HCT116 (cell line): ENCODE measurements around the gene FOXO3. TPM values are rescaled to one million over a fixed set of nuclear protein-coding genes. Genes with fewer than 3 reads are reported as not detected.

ENCODE experiments used
- ATAC-seq: fragments of 200-7000 bp; cut with Tn5 transposase; 2 replicates; pipeline ENCODE4 v1.9.1; 2020; ENCODE audit warnings: mild to moderate bottlenecking, moderate library complexity
- BruUV-seq: library from RNA; stranded (reverse); fragments of 400-500 nt; replicated peaks from 2 replicates; lab custom pipeline; 2021; lab: Mats Ljungman, UMichigan
- CTCF ChIA-PET: fragments of 300-600 bp; sonication (Branson Sonifier 250); formaldehyde crosslinking; loops from one replicate; lab custom pipeline; 2021; ENCODE audit warnings: antibody characterized with exemption; lab: Charles Lee
- POLR2A ChIA-PET: fragments of 300-600, 350-600 bp; sonication (Branson Sonifier 250); formaldehyde crosslinking; loops from one replicate; lab custom pipeline; 2021; ENCODE audit warnings: antibody characterized with exemption; lab: Charles Lee
- RAD21 ChIA-PET, 2 experiments: fragments of 300-600 bp; sonication (Branson Sonifier 250); formaldehyde crosslinking; loops; one replicate each; lab custom pipeline; 2023; ENCODE audit warnings: low total read pairs in 2 of 2; ENCODE audit not compliant: uncharacterized antibody in 2 of 2, unreplicated experiment in 2 of 2, low non-redundant PET in 1 of 2; lab: Charles Lee
- DNase-seq: peaks from one replicate; pipeline ENCODE4 v3.0.0-alpha.2; 2010; ENCODE audit warnings: low read depth, low spot score
- H2AFZ ChIP-seq: fragments of 200-600 bp; shearing (Covaris generic), sonication (generic); 2 replicates; pipeline ENCODE4 v1.6.1; 2017; ENCODE audit warnings: low read depth, mixed run types, mixed read lengths, antibody characterized with exemption, low read length; ENCODE audit not compliant: poor library complexity, severe bottlenecking
- H3K27ac ChIP-seq: 2 replicates; pipeline ENCODE4 v1.5.1; 2012; ENCODE audit warnings: low read depth, low read length
- H3K27me3 ChIP-seq: fragments of 200-600 bp; sonication (generic); 2 replicates; pipeline ENCODE4 v1.6.1; 2016; ENCODE audit warnings: mixed run types, low read length, mixed read lengths; ENCODE audit not compliant: insufficient read depth
- H3K36me3 ChIP-seq, 2 experiments: fragments of 200-500 bp in 1 of 2; fragments of 200-600 bp in 1 of 2; sonication (Bioruptor generic) in 1 of 2; sonication (generic) in 1 of 2; 2 replicates each; pipeline versions ENCODE4 v1.5.1 to v1.6.1; 2014 to 2016; ENCODE audit warnings: low read length in 2 of 2, inconsistent platforms in 1 of 2, mixed read lengths in 1 of 2, mixed run types in 1 of 2; ENCODE audit not compliant: insufficient read depth in 2 of 2, control insufficient read depth in 1 of 2
- H3K4me1 ChIP-seq, 2 experiments: fragments of 200-600 bp in 1 of 2; sonication (generic) in 1 of 2; 2 replicates each; pipeline versions ENCODE4 v1.5.1 to v1.6.1; 2012 to 2017; ENCODE audit warnings: low read length in 2 of 2, inconsistent platforms in 1 of 2, mild to moderate bottlenecking in 1 of 2, mixed read lengths in 1 of 2, mixed run types in 1 of 2, moderate library complexity in 1 of 2; ENCODE audit not compliant: insufficient read depth in 2 of 2, control insufficient read depth in 1 of 2
- H3K4me2 ChIP-seq: fragments of 200-600 bp; sonication (generic); 2 replicates; pipeline ENCODE4 v1.6.1; 2017; ENCODE audit warnings: mixed run types, low read length, mixed read lengths
- H3K4me3 ChIP-seq, 2 experiments: fragments of 200-600 bp in 1 of 2; sonication (generic) in 1 of 2; replicated peaks in 1 of 2; 2 replicates each; pipeline ENCODE4 v1.5.1; 2011 to 2016; ENCODE audit warnings: low read length in 2 of 2, control low read depth in 1 of 2, low read depth in 1 of 2, mild to moderate bottlenecking in 1 of 2, mixed read lengths in 1 of 2, mixed run types in 1 of 2
- H3K79me2 ChIP-seq: fragments of 200-600 bp; sonication (generic); 2 replicates; pipeline ENCODE4 v1.6.1; 2017; ENCODE audit warnings: mild to moderate bottlenecking, mixed run types, low read length, moderate library complexity, mixed read lengths; ENCODE audit not compliant: insufficient read depth
- H3K9ac ChIP-seq: fragments of 200-600 bp; sonication (generic); 2 replicates; pipeline ENCODE4 v1.6.1; 2016; ENCODE audit warnings: low read length, mixed read lengths
- H3K9me2 ChIP-seq: fragments of 200-600 bp; sonication (generic), shearing (Covaris generic); 2 replicates; pipeline ENCODE4 v1.6.1; 2017; ENCODE audit warnings: mixed run types, mild to moderate bottlenecking, moderate library complexity; ENCODE audit not compliant: insufficient read depth
- H3K9me3 ChIP-seq, 2 experiments: fragments of 200-500 bp in 1 of 2; fragments of 200-600 bp in 1 of 2; sonication (Bioruptor generic) in 1 of 2; sonication (generic) in 1 of 2; 2 replicates each; pipeline ENCODE4 v1.6.1; 2014 to 2017; ENCODE audit warnings: low read length in 2 of 2, mixed read lengths in 2 of 2, inconsistent platforms in 1 of 2, low read depth in 1 of 2, mild to moderate bottlenecking in 1 of 2, mixed run types in 1 of 2, moderate library complexity in 1 of 2; ENCODE audit not compliant: control insufficient read depth in 1 of 2, insufficient read depth in 1 of 2
- H4K20me1 ChIP-seq: fragments of 200-600 bp; sonication (generic), shearing (Covaris generic); 2 replicates; pipeline ENCODE4 v1.6.1; 2017; ENCODE audit warnings: mixed run types, mild to moderate bottlenecking, moderate library complexity; ENCODE audit not compliant: insufficient read depth
- CBX3 ChIP-seq: IDR thresholded peaks from 2 replicates; pipeline ENCODE4 v1.6.1; 2012; ENCODE audit warnings: low read depth
- CTCF ChIP-seq, 3 experiments: fragments of 200-600 bp in 1 of 3; sonication (generic) in 1 of 3; IDR thresholded peaks in 2 of 3; conservative IDR thresholded peaks in 1 of 3; 2 replicates each; pipeline ENCODE4 v1.5.1; 2012 to 2017; ENCODE audit warnings: low read depth in 2 of 3, low read length in 2 of 3, antibody characterized with exemption in 1 of 3, borderline replicate concordance in 1 of 3, control low read depth in 1 of 3, mild to moderate bottlenecking in 1 of 3, mixed read lengths in 1 of 3, mixed run types in 1 of 3, moderate library complexity in 1 of 3; ENCODE audit not compliant: insufficient read depth in 1 of 3
- EZH2phosphoT487 ChIP-seq: fragments of 200-600 bp; IDR thresholded peaks from 2 replicates; pipeline ENCODE4 v1.6.1; 2018; ENCODE audit warnings: antibody characterized with exemption, borderline replicate concordance
- JUND ChIP-seq: IDR thresholded peaks from 2 replicates; pipeline ENCODE4 v1.6.1; 2012
- POLR2A ChIP-seq: IDR thresholded peaks from 2 replicates; pipeline ENCODE4 v1.7.0; 2011; ENCODE audit warnings: borderline replicate concordance; ENCODE audit not compliant: insufficient read depth, insufficient read length; ENCODE audit errors: extremely low read depth
- RAD21 ChIP-seq: IDR thresholded peaks from 2 replicates; pipeline ENCODE4 v1.6.1; 2012; ENCODE audit warnings: low read depth, mild to moderate bottlenecking
- SIN3A ChIP-seq: IDR thresholded peaks from 2 replicates; pipeline ENCODE4 v1.6.1; 2012; ENCODE audit warnings: low read depth
- YY1 ChIP-seq: IDR thresholded peaks from 2 replicates; pipeline ENCODE4 v1.6.1; 2011; ENCODE audit warnings: low read length, low read depth, moderate library complexity, mild to moderate bottlenecking; ENCODE audit not compliant: insufficient replicate concordance; ENCODE audit errors: extremely low read depth
- ZBTB33 ChIP-seq: IDR thresholded peaks from 2 replicates; pipeline ENCODE4 v1.6.1; 2011; ENCODE audit warnings: mild to moderate bottlenecking, low read length, moderate library complexity; ENCODE audit not compliant: insufficient replicate concordance; ENCODE audit errors: extremely low read depth
- ZNF274 ChIP-seq: fragments of 200-500 bp; sonication (Bioruptor generic); IDR thresholded peaks from 2 replicates; pipeline ENCODE4 v1.6.1; 2014; ENCODE audit warnings: mild to moderate bottlenecking, low read depth, low read length, inconsistent platforms
- intact Hi-C: fragments of 100-400 bp; cut with micrococcal nuclease; formaldehyde crosslinking; loops from 2 replicates; pipeline ENCODE4 v1.10.0; 2022
- total RNA-seq: library from RNA; stranded (reverse); gene quantifications from one replicate; pipeline ENCODE4 v1.2.1, GENCODE V29; 2021; ENCODE audit not compliant: unreplicated experiment

The FOXO3 gene
- total RNA-seq, 1 experiment from 2014 or later: 40.0 TPM

- no peak for TF ChIP-seq ZNF274
- TF ChIP-seq SIN3A: peak; percentile 54
Measured at GRCh38 chr6:108673602-108674001, 112.9 kb downstream of the FOXO3 start (continued).

GRCh38 chr6:108675226-108676200 is 114.8 kb downstream of the FOXO3 start:
- Histone ChIP-seq H3K4me1 (peaks cover 10 to 53% of the 10 kb centered on the region in 2 experiments), H3K36me3 (no peaks in the 10 kb centered on the region), H3K4me2 (no peak overlapping the region), H3K27ac (no peak overlapping the region), H2AFZ (no peak overlapping the region), H4K20me1 (peaks cover 4% of the 10 kb centered on the region; the same call in 1 of the 2 replicates), H3K79me2 (peaks cover 79% of the 10 kb centered on the region), H3K9me2 (no peaks in the 10 kb centered on the region), H3K27me3 (no peaks in the 10 kb centered on the region), H3K4me3 (no peak overlapping the region), H3K9ac (no peak overlapping the region), H3K9me3 (no peaks in the 10 kb centered on the region)
- TF ChIP-seq RAD21 (no peak), POLR2A (no peak), CBX3 (no peak), YY1 (no peak), ZBTB33 (no peak), CTCF (IDR thresholded peaks at IDR 0.05 in 2 of 3, conservative IDR thresholded peaks at IDR 0.05 in 1 of 3; ENCODE audit: borderline replicate concordance in 1 of 3, insufficient read depth in 1 of 3, low read depth in 2 of 3, low read length in 2 of 3) (no peak), EZH2phosphoT487 (no peak), JUND (no peak)
- POLR2A ChIA-PET: no interaction called here
- no peak for DNase-seq
- BruUV-seq: no TSS peak
- RAD21 ChIA-PET: no interaction called here
- ATAC-seq: no peak
- CTCF ChIA-PET: no interaction called here
- intact Hi-C loops: no loop called here
